Gastrocnemius medialis (tissue), 4 donors: ENCODE results near the gene STAT1. TPM values are rescaled to one million over a fixed set of nuclear protein-coding genes. Genes with fewer than 3 reads are reported as not detected.
"Not testable (repeated sequence)": the region's sequence is repeated elsewhere in the genome, so short reads cannot be mapped to it uniquely, and the experiment has no call there.

ENCODE experiments used
- ATAC-seq, 2 donors: fragments of 150-250 bp; one replicate each; pipeline ENCODE4 v1.9.1; 2016
- DNase-seq, 2 donors: peaks; one replicate each; pipeline ENCODE4 v3.0.0-alpha.2; 2019
- H3K27ac ChIP-seq, 4 donors: fragments of 200-600 bp; sonication (generic); 1 replicate in 1 of 4; 2 replicates in 3 of 4; pipeline ENCODE4 v1.5.1; 2016 to 2018; ENCODE audit warnings: mild to moderate bottlenecking in 2 of 4, moderate library complexity in 1 of 4
- H3K27me3 ChIP-seq, 3 donors: fragments of 200-600 bp; sonication (generic) in 2 of 3; 1 replicate in 1 of 3; 2 replicates in 2 of 3; pipeline versions ENCODE4 v1.5.1 to v1.6.0; 2016 to 2019; ENCODE audit warnings: mild to moderate bottlenecking in 1 of 3, moderate library complexity in 1 of 3
- H3K36me3 ChIP-seq, 2 donors: fragments of 200-600 bp; sonication (generic) in 1 of 2; one replicate each; pipeline ENCODE4 v1.5.1; 2017 to 2018
- H3K4me1 ChIP-seq, 2 donors: fragments of 200-600 bp; sonication (generic) in 1 of 2; one replicate each; pipeline ENCODE4 v1.5.1; 2016 to 2017; ENCODE audit warnings: mild to moderate bottlenecking in 2 of 2
- H3K4me3 ChIP-seq, 4 donors: fragments of 200-600 bp; sonication (generic) in 3 of 4; 1 replicate in 1 of 4; 2 replicates in 3 of 4; pipeline ENCODE4 v1.5.1; 2016 to 2019; ENCODE audit warnings: mild to moderate bottlenecking in 2 of 4
- H3K9me3 ChIP-seq, 3 donors: fragments of 200-600 bp; sonication (generic) in 2 of 3; 1 replicate in 1 of 3; 2 replicates in 2 of 3; pipeline ENCODE4 v1.5.1; 2016 to 2019
- CTCF ChIP-seq, 5 experiments: fragments of 450-650 bp in 3 of 5; fragments of 200-600 bp in 2 of 5; sonication (generic) in 2 of 5; IDR thresholded peaks in 4 of 5; conservative IDR thresholded peaks in 1 of 5; 1 replicate in 4 of 5; 2 replicates in 1 of 5; pipeline ENCODE4 v1.5.1; 2016 to 2019; ENCODE audit warnings: antibody characterized with exemption in 5 of 5, mild to moderate bottlenecking in 3 of 5, moderate library complexity in 3 of 5
- POLR2A ChIP-seq, 2 donors: fragments of 450-650 bp; IDR thresholded peaks; one replicate each; pipeline ENCODE4 v1.6.1; 2017; ENCODE audit warnings: antibody characterized with exemption in 2 of 2, mild to moderate bottlenecking in 2 of 2, moderate library complexity in 2 of 2
- in situ Hi-C, 4 donors: fragments of 200-750 bp; cut with MboI; loops; one replicate each; pipeline versions ENCODE4 v1.15.0 to v1.8.0; 2017; ENCODE audit warnings: low sequenced_read_pairs in 4 of 4
- intact Hi-C: fragments of 100-400 bp; cut with DNase I; formaldehyde crosslinking; loops from one replicate; pipeline ENCODE4 v1.15.1; 2023; ENCODE audit warnings: low total_unique reads
- total RNA-seq, 4 donors: library from RNA; depleted of rRNA; stranded (reverse); fragments of >200 nt; gene quantifications; one replicate each; pipeline versions ENCODE4 v1.1.0 to v1.2.3, GENCODE V29; 2016

STAT1 gene
- total RNA-seq, 4 donors from 2014 or later, result 23.0 to 36.9 (median 28.6) TPM

- no peaks in the 10 kb centered on the region for H3K27me3 ChIP-seq
- H3K27ac ChIP-seq, result no peak overlapping the region
- DNase-seq, result no peak
- no peak for TF ChIP-seq POLR2A (IDR thresholded peaks at IDR 0.05)
- TF ChIP-seq CTCF (IDR thresholded peaks at IDR 0.05 in 4 of 5, conservative IDR thresholded peaks at IDR 0.05 in 1 of 5), result no peak
- no peak for ATAC-seq
- intact Hi-C loops (no loop called here), in situ Hi-C loops (no loop called here)
- no peaks in the 10 kb centered on the region for H3K9me3 ChIP-seq
- H3K4me1 ChIP-seq, result no peaks in the 10 kb centered on the region
- peaks cover 0 to 74% of the 10 kb centered on the region in 2 donors for H3K36me3 ChIP-seq
- no peak overlapping the region for H3K4me3 ChIP-seq
Observed at GRCh38 chr2:190968522-190968921, 45.4 kb downstream of the STAT1 start.

GRCh38 chr2:190965580-190966222, 48.3 kb downstream of the STAT1 start:
- in situ Hi-C loops, result no loop called here
- no peak overlapping the region for H3K27ac ChIP-seq
- intact Hi-C loops, result no loop called here
- no peak overlapping the region for H3K4me3 ChIP-seq
- no peaks in the 10 kb centered on the region for H3K9me3 ChIP-seq
- no peak for DNase-seq
- peaks cover 0 to 5% of the 10 kb centered on the region in 2 donors for H3K4me1 ChIP-seq
- no peak for ATAC-seq
- H3K36me3 ChIP-seq, result peaks cover 0 to 62% of the 10 kb centered on the region in 2 donors
- no peak for TF ChIP-seq CTCF (IDR thresholded peaks at IDR 0.05 in 4 of 5, conservative IDR thresholded peaks at IDR 0.05 in 1 of 5)
- TF ChIP-seq POLR2A (IDR thresholded peaks at IDR 0.05), result no peak
- H3K27me3 ChIP-seq, result no peaks in the 10 kb centered on the region

GRCh38 chr2:190964170-190964795, 49.7 kb downstream of the STAT1 start:
- Histone ChIP-seq H3K4me3 (no peak overlapping the region), H3K27ac (no peak overlapping the region), H3K27me3 (no peaks in the 10 kb centered on the region), H3K36me3 (peaks cover 0 to 48% of the 10 kb centered on the region in 2 donors), H3K4me1 (peaks cover 0 to 5% of the 10 kb centered on the region in 2 donors), H3K9me3 (no peaks in the 10 kb centered on the region)
- in situ Hi-C loops, result no loop called here
- no peak for TF ChIP-seq POLR2A (IDR thresholded peaks at IDR 0.05)
- DNase-seq, result no peak
- intact Hi-C loops, result no loop called here
- ATAC-seq, result no peak

GRCh38 chr2:190963088-190963487, 50.9 kb downstream of the STAT1 start:
- no peaks in the 10 kb centered on the region for H3K27me3 ChIP-seq
- TF ChIP-seq POLR2A (IDR thresholded peaks at IDR 0.05) (no peak), CTCF (IDR thresholded peaks at IDR 0.05 in 4 of 5, conservative IDR thresholded peaks at IDR 0.05 in 1 of 5) (no peak)
- no peak overlapping the region for H3K4me3 ChIP-seq
- H3K9me3 ChIP-seq, result no peaks in the 10 kb centered on the region
- intact Hi-C loops, result no loop called here
- ATAC-seq (no peak), DNase-seq (no peak)
- peaks cover 0 to 37% of the 10 kb centered on the region in 2 donors for H3K36me3 ChIP-seq
- H3K4me1 ChIP-seq, result peaks cover 0 to 5% of the 10 kb centered on the region in 2 donors
- in situ Hi-C loops, result no loop called here
- H3K27ac ChIP-seq, result no peak overlapping the region

GRCh38 chr2:190961918-190962487, 52.0 kb downstream of the STAT1 start:
- in situ Hi-C loops, result no loop called here
- ATAC-seq (peak in 1 of 2 donors; percentile 18), DNase-seq (no peak)
- TF ChIP-seq POLR2A (IDR thresholded peaks at IDR 0.05) (no peak), CTCF (IDR thresholded peaks at IDR 0.05 in 4 of 5, conservative IDR thresholded peaks at IDR 0.05 in 1 of 5) (no peak)
- H3K27ac ChIP-seq, result no peak overlapping the region
- no peaks in the 10 kb centered on the region for H3K27me3 ChIP-seq
- intact Hi-C loops, result no loop called here
- no peaks in the 10 kb centered on the region for H3K9me3 ChIP-seq
- H3K4me1 ChIP-seq, result peaks cover 0 to 5% of the 10 kb centered on the region in 2 donors
- no peak overlapping the region for H3K4me3 ChIP-seq
- H3K36me3 ChIP-seq, result peaks cover 0 to 29% of the 10 kb centered on the region in 2 donors

- H3K27me3 ChIP-seq, in situ Hi-C loops, H3K27ac ChIP-seq, DNase-seq, H3K4me3 ChIP-seq, H3K4me1 ChIP-seq, ATAC-seq, H3K9me3 ChIP-seq, intact Hi-C loops: not testable (repeated sequence)
- peaks cover 0 to 24% of the 10 kb centered on the region in 2 donors for H3K36me3 ChIP-seq
Observed at GRCh38 chr2:190961117-190961516, 52.9 kb downstream of the STAT1 start.
